GM12874 (cell line): ENCODE results near the gene NPDC1.
A peak's percentile ranks its signal among the peaks of the same experiment; 100 is the strongest.

Source experiments
- CTCF ChIP-seq: IDR thresholded peaks from 2 replicates; pipeline ENCODE4 v1.5.1; 2011; ENCODE audit warnings: low read depth, mild to moderate bottlenecking, control low read depth, low read length, moderate library complexity; ENCODE audit not compliant: insufficient read depth

Gene NPDC1

GRCh38 chr9:137037035-137037434 lies 8.9 kb downstream of the NPDC1 start:
- TF ChIP-seq CTCF: no peak

DNA sequence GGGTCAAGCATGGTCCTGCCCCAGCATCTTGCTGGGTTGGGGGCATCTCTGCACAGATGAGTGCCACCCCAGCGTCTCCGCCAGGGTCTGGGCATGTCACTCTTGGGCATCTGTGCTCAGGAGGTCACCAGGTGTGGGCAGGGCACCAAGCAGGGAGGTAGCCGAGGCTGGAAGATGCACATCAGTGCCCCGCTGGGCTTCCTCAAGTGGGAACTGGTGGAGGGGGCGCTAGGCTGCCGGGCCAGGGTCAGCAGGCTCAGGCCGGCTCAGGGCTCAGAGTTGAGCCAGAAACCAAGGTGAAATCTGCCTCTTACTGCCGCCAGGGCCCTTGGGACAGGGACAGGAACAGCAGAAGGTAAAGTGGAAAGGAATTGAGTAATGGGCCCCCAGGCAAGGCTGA lies 10.0 kb downstream of the NPDC1 start:
- no peak for TF ChIP-seq CTCF

DNA sequence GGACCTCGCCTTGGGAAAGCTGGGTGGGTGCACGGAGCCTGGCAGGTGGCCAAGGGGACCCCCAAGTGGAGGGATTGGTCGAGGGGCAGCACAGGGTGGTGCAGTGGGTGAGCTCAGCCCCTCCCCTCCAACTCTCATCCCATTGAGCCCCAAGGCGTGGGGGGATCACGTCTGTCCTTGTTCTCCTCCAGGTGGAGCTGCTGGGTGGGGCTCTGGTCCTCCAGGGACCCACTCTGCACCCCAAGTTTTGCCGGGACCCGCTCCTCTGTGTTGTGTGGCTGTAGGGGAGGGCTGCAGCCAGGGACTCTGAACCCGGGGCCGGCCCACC lies 10.5 kb downstream of the NPDC1 start:
- no peak for TF ChIP-seq CTCF

DNA sequence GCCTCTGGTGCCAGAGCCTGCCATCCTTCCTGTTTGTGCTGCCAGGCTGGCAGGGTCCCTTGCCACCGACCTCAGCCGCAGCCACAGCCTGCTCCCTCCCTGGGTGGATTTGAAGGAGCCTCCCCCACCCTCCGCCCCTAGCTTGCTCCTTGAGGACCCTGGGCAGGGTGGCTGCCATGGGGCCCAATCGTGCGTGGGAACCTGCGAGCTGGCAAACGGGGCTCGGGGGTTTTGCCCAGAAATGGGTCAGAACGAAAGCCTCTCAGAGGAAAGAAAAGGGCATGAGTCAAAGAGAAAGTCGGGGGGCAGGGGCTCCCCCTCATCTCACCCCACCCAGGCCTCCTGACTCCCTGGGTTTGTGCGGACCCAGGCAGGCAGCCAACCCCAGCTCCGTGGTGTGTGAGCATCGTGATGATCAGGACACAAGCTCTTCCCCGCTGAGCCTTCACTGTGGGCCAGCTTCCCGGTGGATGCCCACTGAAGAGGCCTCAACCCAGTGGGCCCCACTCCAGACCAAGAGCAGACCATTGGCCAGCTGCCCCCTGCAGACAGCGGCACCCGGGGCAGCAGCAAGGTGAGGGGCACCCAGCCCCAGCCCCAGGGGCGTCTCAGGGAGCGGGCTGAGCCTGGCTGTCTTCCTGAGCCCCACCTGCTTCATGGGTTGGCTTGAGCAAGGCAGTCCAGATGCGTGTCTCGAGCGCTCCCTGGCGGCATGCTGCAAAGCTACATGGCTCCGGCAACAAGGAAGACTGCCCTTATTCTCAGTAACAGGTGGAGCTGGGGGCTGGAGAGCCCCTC lies 11.1 kb downstream of the NPDC1 start:
- peak; percentile 96 for TF ChIP-seq CTCF

GRCh38 chr9:137034039-137034708 lies 11.8 kb downstream of the NPDC1 start:
- no peak for TF ChIP-seq CTCF

DNA sequence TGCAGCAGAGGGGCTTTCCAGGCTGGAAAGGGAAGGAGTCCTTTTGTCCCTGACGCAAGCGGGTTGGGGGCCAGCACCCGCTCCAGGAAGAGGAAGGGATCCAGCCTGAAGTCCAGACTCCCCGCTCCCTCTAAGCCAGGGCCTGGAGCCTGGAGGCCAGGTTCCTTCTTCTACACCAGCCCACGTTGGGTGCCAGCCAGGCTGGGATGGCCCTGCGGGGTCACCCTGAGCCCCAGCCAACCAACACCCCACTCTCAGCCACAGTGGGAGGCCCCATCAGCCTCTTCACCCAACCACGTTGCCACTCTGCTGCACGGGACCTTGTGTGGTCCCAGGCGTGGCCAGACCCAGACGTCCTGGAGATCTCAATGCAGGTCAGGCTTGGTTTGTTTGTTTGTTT lies 13.1 kb downstream of the NPDC1 start:
- TF ChIP-seq CTCF: no peak

DNA sequence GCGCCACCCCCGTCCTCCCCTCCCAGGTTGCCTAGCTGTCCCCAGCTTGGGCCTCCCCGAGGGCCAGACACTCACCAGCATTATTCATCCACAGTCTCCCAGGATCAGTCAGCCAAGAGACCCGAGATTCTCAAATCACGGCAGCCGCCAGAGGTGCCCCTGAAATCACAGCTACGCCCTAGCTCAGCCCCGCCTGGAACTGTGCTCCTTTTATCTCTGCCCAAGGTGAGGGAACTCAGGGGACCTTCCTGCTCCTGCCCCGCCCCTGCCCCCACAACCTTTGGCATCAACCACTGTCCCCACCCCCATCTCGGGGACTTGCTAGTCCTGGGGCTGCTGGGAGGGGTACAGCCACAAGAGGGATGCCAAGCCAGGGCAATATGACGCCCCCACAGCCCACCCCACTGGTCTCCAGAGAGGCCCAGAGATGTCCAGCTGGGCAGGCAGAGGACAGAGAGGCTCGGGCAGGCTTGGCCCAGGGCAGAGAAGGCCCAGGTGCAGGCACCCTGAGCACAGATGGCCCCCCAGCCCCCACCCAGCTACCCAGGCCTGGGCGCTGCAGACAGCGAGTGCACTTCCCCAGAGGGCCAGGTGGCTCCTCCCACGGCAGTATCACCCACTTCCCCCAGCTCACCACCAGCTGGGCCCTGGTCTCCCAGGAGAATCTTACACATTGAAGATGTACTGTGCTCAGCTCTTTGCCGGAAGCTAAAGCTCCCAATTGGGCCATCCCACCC lies 13.9 kb downstream of the NPDC1 start, which contains the start of gene FUT7:
Gene FUT7 (minus strand): TSS at position 185 of the 737 bp plus-strand sequence. CDS start 97 bp downstream, at position 88.
- no peak for TF ChIP-seq CTCF
